Measurements from ENCODE around the gene SAMD11.
A peak's percentile ranks its signal among the peaks of the same experiment; 100 is the strongest.

The SAMD11 gene

GRCh38 chr1:935751-936231 is 12.1 kb downstream of the SAMD11 start:
- 8 to 10% methylated on average over 21 to 27 of the region's 30 CpGs for WGBS, 2 experiments (ENCODE audit: insufficient coverage in 2 of 2)
- no peaks in the 10 kb centered on the region for H3K9me3 ChIP-seq (ENCODE audit: control insufficient read depth, low read length)
- peaks cover under 1% of the 10 kb centered on the region for H3K36me3 ChIP-seq (ENCODE audit: control insufficient read depth, insufficient read depth, low read length)
- H3K4me3 ChIP-seq (ENCODE audit: extremely low read depth, insufficient read depth, low read length, poor library complexity, severe bottlenecking) = no peak overlapping the region
- peaks cover 27% of the 10 kb centered on the region for H3K4me1 ChIP-seq (ENCODE audit: control insufficient read depth, insufficient read depth, low read length, poor library complexity, severe bottlenecking)
- no peak overlapping the region for H3K27ac ChIP-seq (ENCODE audit: low read depth, low read length, severe bottlenecking)

GRCh38 chr1:936348-937264 is 12.9 kb downstream of the SAMD11 start:
- H3K36me3 ChIP-seq (ENCODE audit: control insufficient read depth, insufficient read depth, low read length) = no peaks in the 10 kb centered on the region
- H3K9me3 ChIP-seq (ENCODE audit: control insufficient read depth, low read length) = no peaks in the 10 kb centered on the region
- WGBS, 2 experiments (ENCODE audit: insufficient coverage in 2 of 2) = 74 to 80% methylated on average over 28 to 30 of the region's 45 CpGs
- H3K4me3 ChIP-seq (ENCODE audit: extremely low read depth, insufficient read depth, low read length, poor library complexity, severe bottlenecking) = no peak overlapping the region
- H3K4me1 ChIP-seq (ENCODE audit: control insufficient read depth, insufficient read depth, low read length, poor library complexity, severe bottlenecking) = peaks cover 30% of the 10 kb centered on the region
- no peak overlapping the region for H3K27ac ChIP-seq (ENCODE audit: low read depth, low read length, severe bottlenecking)

- peaks cover 30% of the 10 kb centered on the region for H3K4me1 ChIP-seq (ENCODE audit: control insufficient read depth, insufficient read depth, low read length, poor library complexity, severe bottlenecking)
- no peak overlapping the region for H3K4me3 ChIP-seq (ENCODE audit: extremely low read depth, insufficient read depth, low read length, poor library complexity, severe bottlenecking)
- no peak overlapping the region for H3K27ac ChIP-seq (ENCODE audit: low read depth, low read length, severe bottlenecking)
- WGBS, 2 experiments (ENCODE audit: insufficient coverage in 2 of 2) = 81 to 87% methylated on average over 11 to 16 of the region's 16 CpGs
- H3K9me3 ChIP-seq (ENCODE audit: control insufficient read depth, low read length) = no peaks in the 10 kb centered on the region
- H3K36me3 ChIP-seq (ENCODE audit: control insufficient read depth, insufficient read depth, low read length) = no peaks in the 10 kb centered on the region
Observed at GRCh38 chr1:937521-937920, 13.8 kb downstream of the SAMD11 start.

GRCh38 chr1:938088-938683 is 14.5 kb downstream of the SAMD11 start:
- 74 to 76% methylated on average over 9 to 15 of the region's 15 CpGs for WGBS, 2 experiments (ENCODE audit: insufficient coverage in 2 of 2)

GRCh38 chr1:938711-939489 is 15.2 kb downstream of the SAMD11 start:
- no peak overlapping the region for H3K4me3 ChIP-seq (ENCODE audit: extremely low read depth, insufficient read depth, low read length, poor library complexity, severe bottlenecking)
- 44 to 47% methylated on average over 26 to 29 of the region's 30 CpGs for WGBS, 2 experiments (ENCODE audit: insufficient coverage in 2 of 2)
- no peak overlapping the region for H3K27ac ChIP-seq (ENCODE audit: low read depth, low read length, severe bottlenecking)
- H3K4me1 ChIP-seq (ENCODE audit: control insufficient read depth, insufficient read depth, low read length, poor library complexity, severe bottlenecking) = peaks cover 30% of the 10 kb centered on the region
- H3K9me3 ChIP-seq (ENCODE audit: control insufficient read depth, low read length) = no peaks in the 10 kb centered on the region
- H3K36me3 ChIP-seq (ENCODE audit: control insufficient read depth, insufficient read depth, low read length) = peaks cover 2% of the 10 kb centered on the region

More at GRCh38 chr1:938088-938683, 14.5 kb downstream of the SAMD11 start:
- no peaks in the 10 kb centered on the region for H3K36me3 ChIP-seq (ENCODE audit: control insufficient read depth, insufficient read depth, low read length)
- H3K9me3 ChIP-seq (ENCODE audit: control insufficient read depth, low read length) = no peaks in the 10 kb centered on the region
- no peak overlapping the region for H3K4me3 ChIP-seq (ENCODE audit: extremely low read depth, insufficient read depth, low read length, poor library complexity, severe bottlenecking)
- H3K4me1 ChIP-seq (ENCODE audit: control insufficient read depth, insufficient read depth, low read length, poor library complexity, severe bottlenecking) = peaks cover 33% of the 10 kb centered on the region
- no peak overlapping the region for H3K27ac ChIP-seq (ENCODE audit: low read depth, low read length, severe bottlenecking)

GRCh38 chr1:939511-940106 is 15.9 kb downstream of the SAMD11 start:
- WGBS, 2 experiments (ENCODE audit: insufficient coverage in 2 of 2) = 8 to 23% methylated on average over 8 to 15 of the region's 21 CpGs
- H3K9me3 ChIP-seq (ENCODE audit: control insufficient read depth, low read length) = no peaks in the 10 kb centered on the region
- H3K27ac ChIP-seq (ENCODE audit: low read depth, low read length, severe bottlenecking) = no peak overlapping the region
- H3K4me3 ChIP-seq (ENCODE audit: extremely low read depth, insufficient read depth, low read length, poor library complexity, severe bottlenecking) = no peak overlapping the region
- H3K4me1 ChIP-seq (ENCODE audit: control insufficient read depth, insufficient read depth, low read length, poor library complexity, severe bottlenecking) = peaks cover 30% of the 10 kb centered on the region
- peaks cover 5% of the 10 kb centered on the region for H3K36me3 ChIP-seq (ENCODE audit: control insufficient read depth, insufficient read depth, low read length)

GRCh38 chr1:940107-941014 is 16.6 kb downstream of the SAMD11 start:
- H3K4me1 ChIP-seq (ENCODE audit: control insufficient read depth, insufficient read depth, low read length, poor library complexity, severe bottlenecking) = peaks cover 25% of the 10 kb centered on the region
- no peaks in the 10 kb centered on the region for H3K9me3 ChIP-seq (ENCODE audit: control insufficient read depth, low read length)
- H3K36me3 ChIP-seq (ENCODE audit: control insufficient read depth, insufficient read depth, low read length) = peaks cover 11% of the 10 kb centered on the region
- peak overlapping the region; percentile 6 for H3K27ac ChIP-seq (ENCODE audit: low read depth, low read length, severe bottlenecking)
- WGBS, 2 experiments (ENCODE audit: insufficient coverage in 2 of 2) = 1 to 2% methylated on average over 48 to 59 of the region's 86 CpGs
- H3K4me3 ChIP-seq (ENCODE audit: extremely low read depth, insufficient read depth, low read length, poor library complexity, severe bottlenecking) = peak overlapping the region; percentile 40

- Histone ChIP-seq H3K4me3 (ENCODE audit: extremely low read depth, insufficient read depth, low read length, poor library complexity, severe bottlenecking) (peak overlapping the region; percentile 40), H3K9me3 (ENCODE audit: control insufficient read depth, low read length) (no peaks in the 10 kb centered on the region), H3K36me3 (ENCODE audit: control insufficient read depth, insufficient read depth, low read length) (peaks cover 19% of the 10 kb centered on the region), H3K4me1 (ENCODE audit: control insufficient read depth, insufficient read depth, low read length, poor library complexity, severe bottlenecking) (peaks cover 21% of the 10 kb centered on the region), H3K27ac (ENCODE audit: low read depth, low read length, severe bottlenecking) (peak overlapping the region; percentile 23)
- 5 to 10% methylated on average over 30 to 35 of the region's 36 CpGs for WGBS, 2 experiments (ENCODE audit: insufficient coverage in 2 of 2)
Observed at GRCh38 chr1:941015-941587, 17.4 kb downstream of the SAMD11 start.

GRCh38 chr1:941588-942383 is 18.1 kb downstream of the SAMD11 start:
- Histone ChIP-seq H3K27ac (ENCODE audit: low read depth, low read length, severe bottlenecking) (no peak overlapping the region), H3K9me3 (ENCODE audit: control insufficient read depth, low read length) (no peaks in the 10 kb centered on the region), H3K4me3 (ENCODE audit: extremely low read depth, insufficient read depth, low read length, poor library complexity, severe bottlenecking) (peak overlapping the region; percentile 40), H3K36me3 (ENCODE audit: control insufficient read depth, insufficient read depth, low read length) (peaks cover 25% of the 10 kb centered on the region), H3K4me1 (ENCODE audit: control insufficient read depth, insufficient read depth, low read length, poor library complexity, severe bottlenecking) (peaks cover 21% of the 10 kb centered on the region)
- WGBS, 2 experiments (ENCODE audit: insufficient coverage in 2 of 2) = 0% methylated on average over 48 to 74 of the region's 98 CpGs
